VCaP (cell line): Measurements from ENCODE around the gene SIPA1.
A peak's percentile ranks its signal among the peaks of the same experiment; 100 is the strongest.

Source experiments
- H3K27ac ChIP-seq: fragments of 450-650 bp; 2 replicates; pipeline ENCODE4 v1.5.1; 2017
- CTCF ChIP-seq: fragments of 450-650 bp; conservative IDR thresholded peaks from 2 replicates; pipeline ENCODE4 v1.5.1; 2017; ENCODE audit warnings: mild to moderate bottlenecking, moderate library complexity

Gene SIPA1

GRCh38 chr11:65648997-65649493, 11.1 kb downstream of the SIPA1 start:
- peak overlapping the region; percentile 99; the same call in 1 of the 2 replicates for H3K27ac ChIP-seq
- TF ChIP-seq CTCF: no peak

GRCh38 chr11:65649656-65650546, 12.0 kb downstream of the SIPA1 start:
- H3K27ac ChIP-seq: peak overlapping the region; percentile 99
- TF ChIP-seq CTCF: no peak

GRCh38 chr11:65650547-65651338, 12.8 kb downstream of the SIPA1 start:
- H3K27ac ChIP-seq: peak overlapping the region; percentile 99
- TF ChIP-seq CTCF: no peak

- peak overlapping the region; percentile 99 for H3K27ac ChIP-seq
- TF ChIP-seq CTCF: no peak
Measured at GRCh38 chr11:65651339-65651588, 13.4 kb downstream of the SIPA1 start.

- no peak for TF ChIP-seq CTCF
- H3K27ac ChIP-seq: peak overlapping the region; percentile 99
Measured at GRCh38 chr11:65651589-65652510, 13.9 kb downstream of the SIPA1 start.

GRCh38 chr11:65652511-65653228, 14.8 kb downstream of the SIPA1 start:
- peak overlapping the region; percentile 99 for H3K27ac ChIP-seq
- peak; percentile 21 for TF ChIP-seq CTCF
